C4-2B (cell line): ENCODE results near the gene DCUN1D4.

Experiments used
- H3K27ac ChIP-seq: fragments of 450-650 bp; 2 replicates; pipeline ENCODE4 v1.5.1; 2017
- ZFX ChIP-seq: fragments of 450-650 bp; IDR thresholded peaks from 2 replicates; pipeline ENCODE4 v1.6.1; 2017
- TF ChIP-seq, protein P1 (sequence below): fragments of 450-650 bp; conservative IDR thresholded peaks from 2 replicates; pipeline ENCODE4 v1.5.1; 2017; ENCODE audit warnings: mild to moderate bottlenecking

DCUN1D4 gene

DNA sequence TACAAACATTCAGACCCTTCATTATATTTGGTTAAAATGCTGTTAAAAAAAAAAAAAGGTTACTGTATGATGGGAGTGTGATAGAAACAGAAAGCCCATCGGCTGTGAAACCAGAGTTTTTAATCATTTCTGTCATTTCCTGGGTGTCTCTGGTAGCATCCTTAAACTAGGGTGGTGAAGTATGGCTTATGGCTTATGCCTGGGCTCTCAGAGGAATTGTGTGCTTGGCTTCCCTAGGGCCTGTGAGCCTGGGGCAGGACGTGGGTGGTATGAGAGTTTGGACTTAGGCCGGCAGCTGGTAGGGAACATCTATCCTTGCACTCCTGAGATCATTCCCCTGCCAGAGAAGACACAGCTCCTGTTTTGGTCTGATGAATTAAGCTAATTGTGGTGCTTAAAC, 52.2 kb downstream of the DCUN1D4 start:
- TF ChIP-seq, protein P1, sequence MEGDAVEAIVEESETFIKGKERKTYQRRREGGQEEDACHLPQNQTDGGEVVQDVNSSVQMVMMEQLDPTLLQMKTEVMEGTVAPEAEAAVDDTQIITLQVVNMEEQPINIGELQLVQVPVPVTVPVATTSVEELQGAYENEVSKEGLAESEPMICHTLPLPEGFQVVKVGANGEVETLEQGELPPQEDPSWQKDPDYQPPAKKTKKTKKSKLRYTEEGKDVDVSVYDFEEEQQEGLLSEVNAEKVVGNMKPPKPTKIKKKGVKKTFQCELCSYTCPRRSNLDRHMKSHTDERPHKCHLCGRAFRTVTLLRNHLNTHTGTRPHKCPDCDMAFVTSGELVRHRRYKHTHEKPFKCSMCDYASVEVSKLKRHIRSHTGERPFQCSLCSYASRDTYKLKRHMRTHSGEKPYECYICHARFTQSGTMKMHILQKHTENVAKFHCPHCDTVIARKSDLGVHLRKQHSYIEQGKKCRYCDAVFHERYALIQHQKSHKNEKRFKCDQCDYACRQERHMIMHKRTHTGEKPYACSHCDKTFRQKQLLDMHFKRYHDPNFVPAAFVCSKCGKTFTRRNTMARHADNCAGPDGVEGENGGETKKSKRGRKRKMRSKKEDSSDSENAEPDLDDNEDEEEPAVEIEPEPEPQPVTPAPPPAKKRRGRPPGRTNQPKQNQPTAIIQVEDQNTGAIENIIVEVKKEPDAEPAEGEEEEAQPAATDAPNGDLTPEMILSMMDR: no peak
- TF ChIP-seq ZFX: no peak
- no peak overlapping the region for H3K27ac ChIP-seq

DNA sequence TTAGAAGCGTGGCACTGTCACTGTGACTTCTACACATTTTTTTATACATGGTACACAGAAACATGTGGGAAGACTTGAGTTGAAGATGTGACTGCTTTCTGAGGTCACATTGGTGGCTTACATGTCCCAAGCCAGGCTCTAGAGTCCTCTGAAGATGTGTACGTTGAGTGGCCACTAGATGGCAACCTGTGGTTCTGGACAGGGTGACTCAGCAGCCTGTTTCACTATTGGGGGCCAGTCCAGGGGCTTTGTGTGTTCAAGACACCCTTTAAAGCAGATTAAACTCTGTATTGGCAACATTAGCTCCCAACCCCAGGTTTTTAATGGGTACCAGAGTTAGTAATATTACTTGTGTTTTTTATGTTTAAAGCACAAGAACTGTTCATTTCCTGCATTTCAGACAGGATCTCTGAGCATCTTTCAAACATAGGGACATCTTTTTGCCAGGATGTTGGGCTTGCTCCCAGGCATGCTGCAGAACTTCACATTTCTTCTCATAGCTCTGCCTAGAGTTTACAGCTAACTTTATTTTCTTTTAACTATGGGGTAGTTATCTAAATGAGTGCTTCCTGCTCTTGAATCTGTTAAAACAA, 53.0 kb downstream of the DCUN1D4 start:
- H3K27ac ChIP-seq: no peak overlapping the region; the same call in 1 of the 2 replicates
- no peak for TF ChIP-seq ZFX
- TF ChIP-seq, protein P1: peak; percentile 81

DNA sequence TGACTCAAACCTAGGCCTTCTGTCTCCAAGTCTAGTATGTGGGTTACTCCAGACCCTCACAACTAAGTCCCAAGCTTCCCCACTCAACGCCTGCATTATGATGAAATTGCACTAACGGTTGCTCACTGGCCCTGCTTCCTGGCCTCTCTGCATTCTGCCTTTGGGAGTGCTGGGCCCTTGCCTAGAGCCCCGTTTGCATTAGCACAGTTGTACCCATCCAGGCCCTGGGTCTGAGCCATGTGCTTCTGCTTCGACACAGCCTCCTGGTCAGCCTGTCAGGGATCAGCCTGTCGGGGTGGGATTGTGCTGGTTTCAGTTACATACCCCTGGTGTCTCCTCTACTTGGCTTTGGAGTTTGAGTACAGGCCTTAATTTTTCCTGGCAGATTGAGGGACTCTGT, 58.4 kb downstream of the DCUN1D4 start:
- TF ChIP-seq, protein P1: no peak
- no peak for TF ChIP-seq ZFX
- no peak overlapping the region for H3K27ac ChIP-seq

DNA sequence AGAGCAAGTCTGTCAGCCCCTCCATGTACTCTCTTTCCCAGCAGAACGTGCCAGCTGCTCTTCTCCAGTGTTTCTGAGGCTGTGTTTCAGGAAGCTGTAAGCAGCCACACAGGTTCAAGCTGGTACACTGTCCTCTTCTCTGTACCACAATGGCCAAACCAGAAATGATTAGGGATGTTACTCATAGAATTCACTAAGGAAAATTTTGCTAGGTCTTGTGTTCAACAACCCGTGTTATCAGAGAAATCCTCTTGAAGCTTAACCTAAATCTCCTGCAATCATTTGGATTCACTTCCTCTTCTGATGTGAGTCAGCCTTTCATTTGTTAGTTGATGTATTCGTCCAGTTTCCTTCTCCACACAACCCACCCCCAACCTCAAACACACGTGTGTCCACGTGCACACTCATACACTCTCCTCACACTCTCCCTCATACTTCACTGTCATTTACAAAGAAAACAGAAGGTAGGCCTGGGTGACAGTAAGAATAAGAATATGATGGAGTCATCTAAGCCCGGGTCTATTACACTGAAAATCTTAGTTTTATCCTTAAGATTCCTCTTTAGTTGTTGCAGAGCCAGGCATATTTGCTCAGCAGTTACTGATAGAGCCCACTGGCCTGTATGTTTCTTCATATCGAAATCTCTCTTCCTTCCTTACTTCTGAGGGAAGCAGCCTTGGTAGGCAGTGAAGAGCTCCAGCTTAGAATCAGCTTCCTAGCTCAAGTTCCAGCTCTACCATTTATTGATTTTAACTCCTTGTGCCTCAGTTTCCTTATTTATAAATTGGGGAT, 63.4 kb downstream of the DCUN1D4 start:
- H3K27ac ChIP-seq: no peak overlapping the region
- TF ChIP-seq ZFX: no peak
- TF ChIP-seq, protein P1: no peak

DNA sequence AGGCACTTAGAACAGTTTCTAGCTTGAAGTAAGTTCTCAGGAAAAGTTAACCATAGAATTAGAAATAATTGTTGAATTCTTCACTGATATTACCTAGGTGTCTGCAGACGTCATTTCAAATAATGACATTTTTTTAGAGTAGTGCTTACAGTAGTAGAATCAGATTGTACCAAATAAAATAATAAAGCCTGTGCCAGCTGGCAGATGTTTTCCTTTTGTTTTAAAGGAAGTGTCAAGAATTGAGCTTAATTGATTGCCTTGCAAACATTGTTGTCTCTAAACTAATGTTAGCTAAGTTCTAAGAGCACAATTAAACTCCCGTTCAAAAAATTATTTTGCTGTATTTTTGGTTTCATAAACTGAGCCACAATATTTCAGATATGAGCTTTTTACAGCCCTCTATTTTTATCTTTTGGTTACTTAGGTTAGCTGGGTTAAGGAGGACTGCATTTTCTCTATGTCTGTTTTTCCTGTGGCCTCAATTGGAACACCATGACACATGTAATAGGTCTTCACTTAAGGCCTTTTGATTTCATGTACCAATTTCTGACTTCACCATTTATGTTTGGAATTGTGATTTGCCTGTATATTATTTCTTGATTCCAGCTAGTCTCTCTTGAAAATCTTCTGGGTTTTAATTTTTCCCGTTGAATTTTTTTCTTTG, 64.2 kb downstream of the DCUN1D4 start:
- H3K27ac ChIP-seq: no peak overlapping the region

DNA sequence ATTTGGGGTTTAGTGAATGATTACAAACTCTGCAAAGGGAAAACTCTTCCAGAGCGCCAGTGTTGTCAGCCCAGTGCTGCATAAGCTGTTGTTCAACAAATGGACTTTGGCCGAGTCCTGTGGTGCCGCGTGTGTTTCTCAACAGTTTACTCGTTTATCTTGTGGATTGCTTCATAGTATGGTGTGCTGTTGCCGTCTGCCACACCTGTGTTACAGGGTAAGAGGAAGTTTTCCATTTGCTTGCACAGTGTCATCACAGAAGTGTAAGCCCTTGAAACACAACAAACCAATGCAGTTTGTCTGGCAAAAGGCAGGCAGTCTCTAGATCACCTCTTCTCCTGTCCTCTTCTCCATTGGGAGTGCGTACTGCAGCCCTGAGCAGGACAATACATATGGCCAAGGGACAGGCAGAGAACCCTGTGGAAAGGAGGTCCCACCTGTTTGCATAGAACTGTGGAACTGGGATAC, 66.3 kb downstream of the DCUN1D4 start:
- TF ChIP-seq, protein P1: no peak
- TF ChIP-seq ZFX: no peak
- H3K27ac ChIP-seq: no peak overlapping the region

More for the DNA sequence above, 64.2 kb downstream of the DCUN1D4 start:
- no peak for TF ChIP-seq ZFX
- TF ChIP-seq, protein P1: no peak

DNA sequence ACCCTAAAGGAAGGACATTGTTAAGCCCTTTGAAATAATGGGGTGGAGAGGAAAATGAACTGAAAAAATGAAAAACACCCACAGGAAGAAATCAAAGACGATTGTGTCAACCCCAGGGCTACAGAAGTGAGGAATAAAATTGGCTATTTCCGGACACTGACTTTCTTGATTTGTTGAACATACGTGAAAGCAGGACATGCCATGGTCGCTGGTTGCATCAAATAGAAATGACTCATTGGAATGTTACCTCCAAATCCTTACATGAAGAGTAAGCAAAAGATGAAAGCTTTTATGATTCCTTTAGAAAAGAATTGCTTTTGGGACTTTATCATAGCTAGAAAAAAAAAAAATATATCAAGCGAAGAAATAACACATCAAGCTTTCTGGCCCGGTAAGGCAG, 75.3 kb downstream of the DCUN1D4 start:
- TF ChIP-seq ZFX: no peak
- no peak overlapping the region for H3K27ac ChIP-seq
